Stimulated activated CD4-positive, alpha-beta T cell treated with anti-CD3 and anti-CD28 coated beads, Interleukin-15, amount 100 ng/mL, for 1 hour (primary cell): Measurements from ENCODE around the gene POLR3G.
A peak's percentile ranks its signal among the peaks of the same experiment; 100 is the strongest.

Experiments used
- DNase-seq, 2 donors: peaks; one replicate each; pipeline ENCODE4 v3.0.0-alpha.2; 2020; ENCODE audit warnings: low read depth in 1 of 2, low spot score in 1 of 2

The POLR3G gene

DNA sequence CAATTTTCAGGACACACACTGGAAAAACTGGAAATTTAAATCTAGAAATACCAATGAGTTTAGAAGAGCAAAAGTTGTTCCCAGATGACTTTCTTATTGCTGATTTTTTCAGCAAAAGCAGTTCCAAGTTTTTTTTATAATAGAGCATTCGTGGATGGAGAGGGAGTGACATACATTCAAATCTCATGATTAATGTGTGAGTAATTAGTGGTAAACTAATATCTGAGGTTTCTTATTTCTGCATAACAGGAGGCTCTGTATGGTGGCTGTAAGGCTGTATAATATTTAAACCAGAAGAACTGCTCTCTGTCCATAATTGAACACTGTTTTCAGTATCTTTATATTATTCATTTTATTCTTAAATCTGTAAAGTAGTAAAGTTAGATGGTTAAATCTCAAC is 28.9 kb downstream of the POLR3G start:
- no peak for DNase-seq

GRCh38 chr5:90504743-90505142 is 30.1 kb downstream of the POLR3G start:
- DNase-seq: no peak

GRCh38 chr5:90506221-90506620 is 31.6 kb downstream of the POLR3G start:
- no peak for DNase-seq

DNA sequence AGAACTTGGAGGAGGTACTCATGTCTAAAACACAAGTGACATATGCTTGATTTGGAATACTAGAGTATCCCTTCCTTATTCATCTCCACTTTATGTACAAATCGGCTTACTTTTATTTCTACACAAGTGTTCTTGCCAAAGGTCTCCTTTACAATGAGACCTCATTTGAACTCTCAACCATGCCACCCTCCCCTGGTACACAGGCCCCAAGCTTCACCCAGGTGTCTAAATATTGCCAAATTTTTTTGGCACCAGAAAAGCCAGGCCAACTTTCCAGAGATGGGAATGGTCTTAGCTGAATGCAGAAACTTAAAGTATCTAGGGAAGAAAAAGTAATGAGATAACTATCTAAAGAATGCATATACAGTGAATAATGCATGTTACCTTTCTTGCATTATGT is 35.8 kb downstream of the POLR3G start:
- DNase-seq: no peak

- DNase-seq: no peak
Measured at GRCh38 chr5:90514520-90514919, 39.9 kb downstream of the POLR3G start.

- DNase-seq: no peak
Measured at GRCh38 chr5:90518661-90519060, 44.0 kb downstream of the POLR3G start.

DNA sequence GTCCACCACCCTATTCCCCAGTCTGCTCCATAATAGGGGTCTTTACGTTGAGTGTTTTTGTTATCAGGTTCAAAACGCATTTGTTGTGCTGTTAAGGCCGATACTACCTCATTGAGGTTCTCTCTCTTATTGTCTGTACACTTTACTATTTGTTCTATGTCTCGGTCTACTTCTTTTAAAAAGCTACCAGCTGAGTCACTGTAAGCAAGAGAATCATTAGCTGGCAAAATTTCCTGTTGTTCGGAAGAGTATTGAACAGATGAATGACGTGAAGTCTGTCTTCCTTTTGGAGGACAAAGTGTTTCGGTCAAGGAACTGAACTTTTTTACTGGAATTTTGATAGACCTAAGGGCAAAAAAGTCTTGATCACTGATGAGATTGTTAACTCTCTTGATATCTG is 44.4 kb downstream of the POLR3G start:
- DNase-seq: no peak

GRCh38 chr5:90528601-90529193 is 54.0 kb downstream of the POLR3G start:
- DNase-seq: no peak

GRCh38 chr5:90529194-90529938 is 54.7 kb downstream of the POLR3G start, which contains the start of gene LYSMD3:
Gene LYSMD3, minus strand, starts transcription at chr5:90529584. Its CDS starts 4,295 bp downstream, at chr5:90525289.
- DNase-seq: peak; percentile 93 to 94

GRCh38 chr5:90529939-90530677 is 55.4 kb downstream of the POLR3G start:
- DNase-seq: peak in 1 of 2 donors; percentile 12

DNA sequence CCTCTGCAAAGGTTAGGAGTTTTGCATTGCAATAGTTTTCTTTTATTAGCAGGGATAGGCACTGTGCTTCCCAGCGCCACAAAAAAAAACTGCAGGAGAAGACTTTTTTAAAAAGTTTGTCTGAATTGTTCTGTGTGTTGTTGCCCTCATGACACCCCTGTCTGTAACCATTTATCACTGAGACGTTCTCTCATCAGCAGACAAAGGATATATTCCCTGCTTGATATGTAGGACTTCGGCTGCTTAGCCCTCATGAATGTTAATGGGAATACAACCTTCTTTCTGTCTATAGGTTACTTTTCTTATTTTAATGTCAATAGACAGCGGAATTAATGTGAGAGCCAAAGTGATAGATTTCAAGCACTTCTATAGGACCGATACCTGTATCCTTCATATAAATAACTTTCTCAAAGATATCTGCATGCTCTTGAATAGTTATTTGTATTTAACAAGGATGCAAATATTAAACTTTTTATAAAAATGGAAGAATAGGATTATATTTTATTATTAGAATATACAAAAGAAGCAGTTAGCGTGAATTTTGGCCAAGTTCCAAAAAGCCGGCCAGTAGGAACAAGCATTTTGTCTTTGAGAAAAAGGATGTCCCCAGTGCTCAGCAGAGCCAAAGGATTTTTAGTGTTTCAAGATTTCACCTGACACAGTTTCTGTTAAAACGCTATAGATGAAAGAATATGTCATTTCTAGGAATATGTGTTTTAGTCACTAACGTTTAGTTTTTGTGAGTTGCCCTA is 56.2 kb downstream of the POLR3G start:
- DNase-seq: no peak

DNA sequence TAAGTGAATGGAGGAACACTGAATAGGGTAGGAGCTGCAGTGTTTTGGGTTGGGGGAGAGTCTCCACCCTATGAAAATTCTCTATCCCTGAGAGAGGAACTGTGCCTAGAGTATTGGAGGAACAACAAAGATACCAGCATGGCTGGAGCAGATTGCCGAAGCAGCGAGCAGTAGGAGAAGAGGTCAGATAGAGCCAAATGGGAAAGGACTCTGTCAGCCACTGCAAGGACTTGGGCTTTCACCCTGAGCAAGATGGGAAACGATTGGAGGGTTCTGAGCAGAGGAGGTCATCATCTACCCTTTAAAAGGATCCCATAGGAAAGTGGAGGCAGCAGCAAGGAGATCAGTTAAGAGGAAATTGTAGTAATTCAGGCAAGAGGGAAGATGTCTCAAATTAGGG is 59.1 kb downstream of the POLR3G start:
- DNase-seq: no peak

- no peak for DNase-seq
Measured at GRCh38 chr5:90534922-90535321, 60.3 kb downstream of the POLR3G start.

DNA sequence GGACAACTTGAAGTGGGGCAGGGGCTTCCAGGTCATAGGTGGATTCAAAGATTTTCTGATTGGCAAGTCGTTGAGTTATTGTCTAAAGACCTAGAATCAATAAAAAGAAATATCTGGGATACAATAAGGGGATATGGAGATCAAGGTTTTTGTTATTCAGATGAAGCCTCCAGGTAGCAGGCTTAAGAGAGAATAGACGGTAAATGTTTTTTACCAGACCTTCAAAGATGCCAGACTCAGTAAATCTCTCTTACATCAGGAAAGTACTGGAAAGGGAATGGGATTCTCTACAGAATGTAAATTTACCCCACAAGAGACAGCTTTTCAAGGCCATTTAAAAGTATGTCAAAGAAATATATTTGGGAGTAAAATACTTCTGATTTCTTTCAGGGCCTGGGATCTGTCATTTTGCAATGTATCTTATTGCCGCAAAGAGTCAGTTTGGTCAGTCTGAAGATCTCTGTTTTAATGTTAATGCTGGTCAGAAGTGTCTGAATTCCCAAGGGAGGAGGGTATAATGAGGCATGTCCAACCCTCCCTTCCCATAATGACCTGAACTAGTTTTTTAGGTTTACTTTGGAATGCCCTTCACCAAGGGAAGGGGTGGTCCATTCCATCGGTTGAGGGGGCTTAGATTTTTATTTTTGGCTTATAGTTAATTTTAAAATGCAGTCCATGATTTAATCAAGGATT is 68.3 kb downstream of the POLR3G start:
- no peak for DNase-seq

- DNase-seq: no peak
Measured at GRCh38 chr5:90545511-90545910, 70.8 kb downstream of the POLR3G start.

DNA sequence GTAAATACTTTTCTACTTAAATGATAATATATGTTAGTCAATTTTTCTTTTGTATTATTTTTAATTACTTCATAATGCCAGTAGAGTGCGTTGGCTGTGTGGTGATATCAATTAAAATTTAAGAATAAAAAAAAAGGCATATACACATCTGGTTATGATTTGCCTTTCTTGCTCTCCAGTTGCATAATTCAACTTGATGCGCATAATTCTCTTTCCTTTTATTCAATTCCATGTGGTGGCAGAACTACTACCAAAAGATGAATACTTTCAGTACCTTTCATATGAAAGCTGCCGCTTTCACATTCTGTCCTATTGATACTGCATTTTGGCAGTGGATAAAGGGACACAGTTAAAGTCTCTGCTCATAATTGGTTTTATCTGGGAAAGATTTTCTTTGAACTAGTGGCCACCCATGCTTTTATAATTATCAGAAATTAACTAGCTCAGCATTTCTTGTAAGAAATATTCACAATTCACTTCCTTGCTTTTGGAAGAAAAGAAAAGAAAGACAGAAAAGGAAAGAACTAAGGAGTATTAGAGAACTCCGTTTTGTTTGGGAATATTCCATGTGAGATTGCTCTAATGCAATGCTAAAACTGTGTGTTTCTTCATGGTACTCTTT is 71.7 kb downstream of the POLR3G start:
- DNase-seq: no peak

GRCh38 chr5:90547072-90547536 is 72.4 kb downstream of the POLR3G start:
- no peak for DNase-seq

DNA sequence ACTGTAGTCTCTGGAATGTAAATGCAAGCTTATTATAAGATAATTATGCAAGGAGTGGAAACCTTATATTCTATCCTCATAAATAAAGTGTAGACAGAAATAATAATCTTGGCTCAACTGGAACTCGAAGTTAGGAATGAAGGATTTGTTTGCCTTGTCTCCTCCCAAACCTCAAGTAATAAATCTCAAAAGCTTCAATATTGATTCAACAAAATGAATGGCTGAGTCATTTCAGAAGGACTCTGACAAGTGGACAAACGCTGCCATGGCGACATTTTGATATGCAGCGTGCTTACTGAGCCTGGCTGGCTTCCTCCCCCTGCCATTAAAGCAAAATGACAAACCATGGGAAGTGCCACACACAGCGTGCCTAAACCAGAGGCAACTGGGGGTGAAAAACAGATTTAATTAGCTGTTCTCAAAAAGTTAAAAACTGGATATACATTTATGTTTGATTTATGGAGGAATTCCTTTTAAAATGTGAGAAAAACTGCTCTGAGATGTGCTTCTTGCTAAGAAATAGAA is 73.5 kb downstream of the POLR3G start:
- DNase-seq: no peak

- no peak for DNase-seq
Measured at GRCh38 chr5:90549223-90549622, 74.6 kb downstream of the POLR3G start.

DNA sequence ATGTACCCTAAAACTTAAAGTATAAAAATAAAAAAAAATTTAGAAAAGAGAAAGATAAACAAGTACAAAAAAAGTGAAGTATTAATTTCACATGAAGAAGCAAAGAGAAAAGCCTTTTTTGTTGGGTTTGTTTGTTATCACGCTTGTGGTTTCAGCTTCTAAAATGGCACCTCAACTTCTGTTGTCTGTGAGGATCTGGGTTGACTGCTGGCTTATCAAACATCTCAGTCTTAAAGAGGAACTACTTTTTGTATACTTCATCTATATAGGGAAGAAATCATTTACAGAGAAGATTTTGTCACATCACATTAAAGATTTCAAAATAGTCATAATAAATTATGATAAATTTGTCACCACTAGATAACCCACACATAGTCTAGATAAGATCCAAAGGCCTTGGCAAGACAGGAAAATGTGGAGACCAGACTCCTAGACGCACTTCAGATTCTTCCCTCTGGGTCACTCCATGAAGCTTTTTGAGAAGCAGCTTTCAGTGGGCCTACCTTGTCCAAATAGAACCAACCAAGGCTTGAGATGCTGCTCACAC is 75.1 kb downstream of the POLR3G start:
- DNase-seq: no peak
